GM10248 (cell line): ENCODE data around the gene ADCY10.

Experiments used
- CTCF ChIA-PET: fragments of 300-600 bp; sonication (Branson Sonifier 250); formaldehyde crosslinking; extraction: SDS; loops from one replicate; lab custom pipeline; 2021; ENCODE audit warnings: antibody characterized with exemption; lab: Yijun Ruan, JAX
- POLR2A ChIA-PET: fragments of 350-650 bp; sonication (Branson Sonifier 250); formaldehyde crosslinking; extraction: SDS; loops from one replicate; lab custom pipeline; 2020; ENCODE audit warnings: antibody characterized with exemption; lab: Yijun Ruan, JAX
- DNase-seq: peaks from one replicate; pipeline ENCODE4 v3.0.0; 2012; ENCODE audit errors: extremely low spot score
- TF ChIP-seq, protein P1 (sequence below): IDR thresholded peaks from 2 replicates; pipeline ENCODE4 v1.5.1; 2012; ENCODE audit warnings: mild to moderate bottlenecking, low read depth; ENCODE audit errors: extremely low read depth, missing control alignments, control extremely low read depth

ADCY10 gene

DNA sequence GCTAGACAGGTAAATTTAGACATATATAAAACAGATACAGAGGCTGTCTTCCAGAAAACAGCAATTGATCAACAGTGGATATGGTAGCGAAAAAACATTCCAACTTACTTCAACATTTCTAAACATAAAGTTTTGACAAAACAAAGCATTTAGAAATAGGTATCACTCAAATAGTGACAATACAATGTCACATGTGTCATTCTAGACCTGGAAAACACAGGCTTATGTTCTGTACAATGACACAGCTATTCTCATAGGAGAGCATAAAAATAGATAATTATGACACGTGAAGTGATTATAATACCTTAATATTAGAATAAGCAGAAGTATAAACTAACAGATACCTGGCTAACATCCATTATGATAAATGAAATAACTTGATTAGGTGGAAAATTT is 14.5 kb upstream of the ADCY10 start:
- TF ChIP-seq, protein P1, sequence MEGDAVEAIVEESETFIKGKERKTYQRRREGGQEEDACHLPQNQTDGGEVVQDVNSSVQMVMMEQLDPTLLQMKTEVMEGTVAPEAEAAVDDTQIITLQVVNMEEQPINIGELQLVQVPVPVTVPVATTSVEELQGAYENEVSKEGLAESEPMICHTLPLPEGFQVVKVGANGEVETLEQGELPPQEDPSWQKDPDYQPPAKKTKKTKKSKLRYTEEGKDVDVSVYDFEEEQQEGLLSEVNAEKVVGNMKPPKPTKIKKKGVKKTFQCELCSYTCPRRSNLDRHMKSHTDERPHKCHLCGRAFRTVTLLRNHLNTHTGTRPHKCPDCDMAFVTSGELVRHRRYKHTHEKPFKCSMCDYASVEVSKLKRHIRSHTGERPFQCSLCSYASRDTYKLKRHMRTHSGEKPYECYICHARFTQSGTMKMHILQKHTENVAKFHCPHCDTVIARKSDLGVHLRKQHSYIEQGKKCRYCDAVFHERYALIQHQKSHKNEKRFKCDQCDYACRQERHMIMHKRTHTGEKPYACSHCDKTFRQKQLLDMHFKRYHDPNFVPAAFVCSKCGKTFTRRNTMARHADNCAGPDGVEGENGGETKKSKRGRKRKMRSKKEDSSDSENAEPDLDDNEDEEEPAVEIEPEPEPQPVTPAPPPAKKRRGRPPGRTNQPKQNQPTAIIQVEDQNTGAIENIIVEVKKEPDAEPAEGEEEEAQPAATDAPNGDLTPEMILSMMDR: no peak
- ChIA-PET CTCF (interaction anchor here (1.1 to 1.7 kb wide), 4 partner anchors 10 to 132 kb away, joined by 3 to 6 read pairs (median 4); no protein-coding TSS in a partner anchor), POLR2A (no interaction called here)
- no peak for DNase-seq

DNA sequence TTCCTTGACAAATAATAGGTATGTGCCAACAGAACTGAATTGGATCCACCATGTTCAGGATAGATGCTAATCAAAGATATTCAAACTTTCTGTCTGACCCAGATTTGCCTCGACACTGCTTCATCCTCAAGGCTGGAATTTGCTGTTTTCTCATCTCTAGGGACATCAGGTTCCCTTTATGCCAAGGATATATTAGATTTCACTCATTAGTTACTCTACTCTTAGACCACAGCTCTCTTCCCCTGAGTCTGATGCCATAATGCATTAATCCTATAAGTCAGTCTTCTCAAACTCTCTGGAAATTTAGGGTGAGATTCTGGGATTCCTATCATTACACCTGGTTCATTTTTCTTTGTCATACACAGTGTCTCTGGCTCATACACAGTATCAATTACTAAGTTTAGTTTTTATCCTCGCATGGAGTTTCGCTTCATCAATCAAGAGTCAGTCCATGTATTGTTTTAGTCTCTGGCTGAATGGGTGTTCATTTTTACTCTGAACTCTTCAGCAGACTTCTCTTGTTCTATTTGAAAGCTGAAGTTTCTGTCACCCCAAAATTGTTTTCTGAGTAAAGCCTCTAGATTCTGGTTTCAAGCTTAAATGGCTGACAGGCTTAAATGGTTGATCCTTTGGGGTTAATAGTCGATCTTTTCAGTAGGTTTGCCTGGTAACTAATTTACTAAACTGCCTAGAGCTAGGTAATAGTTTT is 13.3 kb upstream of the ADCY10 start:
- ChIA-PET POLR2A (interaction anchor here (1.6 kb wide), 1 partner anchor 8 kb away, joined by 3 read pairs; no protein-coding TSS in a partner anchor), CTCF (interaction anchor here (0.9 to 1.7 kb wide), 6 partner anchors 9 to 133 kb away, joined by 3 to 6 read pairs (median 4); no protein-coding TSS in a partner anchor)
- peak; percentile 28 for DNase-seq
- TF ChIP-seq, protein P1: no peak

DNA sequence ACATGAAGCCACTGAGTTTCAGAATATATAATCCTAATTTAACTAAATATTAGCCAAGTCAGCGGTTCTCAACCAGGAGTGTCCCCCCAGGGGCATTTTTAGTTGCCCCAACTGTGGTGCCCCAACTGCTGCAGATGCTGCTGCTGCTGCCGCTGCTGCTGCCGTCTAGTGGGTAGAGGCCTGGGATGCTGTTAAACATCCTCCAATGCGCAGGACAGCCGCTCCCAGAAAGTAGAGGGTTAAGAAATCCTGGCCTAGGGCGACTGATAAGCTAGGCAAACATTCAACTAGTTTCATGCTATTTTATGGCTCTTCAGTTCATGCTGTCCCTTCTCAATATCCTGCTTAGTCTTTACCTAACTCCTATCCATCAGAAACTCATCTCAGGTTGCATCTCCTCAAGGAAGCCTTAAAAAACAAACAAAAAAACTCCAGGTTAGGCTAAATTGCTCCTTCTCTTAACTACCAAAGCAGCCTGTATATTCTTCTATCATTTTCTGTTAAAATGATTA is 12.6 kb upstream of the ADCY10 start:
- no peak for DNase-seq
- ChIA-PET POLR2A (interaction anchor here (1.6 kb wide), 1 partner anchor 9 kb away, joined by 3 read pairs; no protein-coding TSS in a partner anchor), CTCF (interaction anchor here (1.1 kb wide), 1 partner anchor 9 kb away, joined by 5 read pairs; no protein-coding TSS in a partner anchor)
- TF ChIP-seq, protein P1: no peak

DNA sequence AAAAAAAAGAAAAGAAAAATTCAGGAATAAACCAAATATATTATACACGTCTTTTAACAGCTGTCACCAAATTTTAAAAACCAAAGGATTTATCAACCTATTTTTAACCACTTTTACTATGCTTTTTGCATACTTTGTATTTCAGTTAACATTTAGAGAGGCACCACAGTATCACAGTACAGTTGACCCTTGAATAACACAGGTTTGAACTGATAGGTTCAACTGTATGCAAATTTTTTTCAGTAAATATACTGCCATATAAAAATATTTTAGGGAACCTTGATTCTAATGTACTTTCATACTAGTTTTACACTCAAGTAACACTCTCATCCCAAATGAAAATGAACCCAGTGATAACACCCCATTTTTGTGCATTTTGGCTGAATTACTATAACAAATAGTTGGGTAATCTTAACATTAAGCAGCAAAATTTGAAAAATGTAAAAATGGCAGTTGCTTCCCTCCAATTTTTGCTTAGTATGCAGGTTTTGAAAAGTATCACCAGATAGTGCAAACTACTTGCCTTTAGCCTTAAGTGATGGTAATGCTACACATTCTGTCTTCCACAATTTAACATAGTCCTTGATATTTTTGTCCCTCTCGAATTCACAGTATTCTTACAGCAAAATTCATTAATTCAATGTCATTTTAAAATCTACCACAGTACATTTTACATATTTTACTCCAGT is 10.8 kb upstream of the ADCY10 start:
- DNase-seq: no peak
- CTCF ChIA-PET: interaction anchor here (1.1 kb wide), 1 partner anchor 12 kb away, joined by 3 read pairs; the partner anchor contains the start of genes DCAF6 and MPC2
- POLR2A ChIA-PET: no interaction called here
- TF ChIP-seq, protein P1: no peak

DNA sequence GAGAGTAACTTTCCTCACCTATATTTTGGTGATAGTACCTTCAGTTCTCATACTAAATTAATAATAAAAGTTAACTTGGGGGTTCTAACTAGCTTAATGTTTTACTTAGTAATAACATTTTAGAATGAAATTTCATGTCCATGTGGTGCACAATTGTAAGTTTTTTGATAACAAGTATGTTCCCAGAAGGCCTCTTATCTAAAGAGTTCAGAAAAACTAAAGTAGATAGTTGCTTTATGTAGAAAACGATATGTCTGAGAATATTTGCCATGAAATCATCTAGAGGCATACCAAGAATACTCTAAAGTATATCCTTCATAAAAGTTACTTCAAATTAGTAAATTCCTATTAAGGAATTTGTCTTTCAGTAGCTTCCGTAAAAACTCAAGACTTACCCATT is 10.2 kb upstream of the ADCY10 start:
- TF ChIP-seq, protein P1: no peak
- no peak for DNase-seq
- ChIA-PET CTCF (interaction anchor here (1.0 to 1.1 kb wide), 3 partner anchors 10 to 14 kb away, joined by 3 to 6 read pairs (median 4); partner anchors contain the start of genes ADCY10, DCAF6 and MPC2), POLR2A (interaction anchor here (1.0 kb wide), 1 partner anchor 12 kb away, joined by 4 read pairs; the partner anchor contains the start of gene DCAF6)

DNA sequence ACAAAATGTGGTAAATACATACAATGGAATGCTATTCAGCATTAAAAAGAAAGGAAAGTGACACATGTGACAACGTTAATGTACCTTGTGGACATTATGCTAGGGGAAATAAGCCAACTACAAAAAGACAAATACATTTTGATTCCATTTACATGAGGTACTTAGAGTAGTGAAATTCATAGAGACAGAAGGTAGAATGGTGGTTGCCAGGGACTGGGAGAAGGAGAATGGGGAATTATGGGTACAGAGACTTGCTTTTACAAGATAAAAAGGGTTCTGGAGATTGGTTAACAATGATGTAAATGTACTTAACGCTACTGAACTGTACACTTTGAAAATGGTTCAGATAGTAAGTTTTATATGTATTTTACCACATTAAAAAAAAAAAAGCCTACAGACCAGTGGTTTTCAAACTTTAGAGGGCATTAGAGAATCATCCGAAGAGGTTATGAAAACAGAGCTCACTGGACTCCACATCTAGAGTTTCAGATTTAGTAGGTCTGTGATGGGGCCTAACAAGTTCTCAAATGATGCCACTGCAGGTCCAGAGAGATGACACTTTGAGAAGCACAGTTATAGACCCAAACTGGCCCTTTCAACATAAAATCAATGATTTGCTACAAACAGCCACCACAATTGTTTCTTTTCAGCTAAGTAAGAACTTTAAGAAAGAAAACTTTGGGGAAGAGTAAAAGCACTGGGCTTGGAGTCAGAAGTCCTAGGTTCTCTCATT is 9.6 kb upstream of the ADCY10 start:
- no peak for DNase-seq
- TF ChIP-seq, protein P1: no peak
- ChIA-PET CTCF (interaction anchor here (1.0 to 1.1 kb wide), 3 partner anchors 10 to 13 kb away, joined by 3 to 6 read pairs (median 4); partner anchors contain the start of genes ADCY10, DCAF6 and MPC2), POLR2A (interaction anchor here (0.6 to 1.0 kb wide), 2 partner anchors 9 to 12 kb away, joined by 3 to 4 read pairs; partner anchors contain the start of gene DCAF6)
